GM23248 (cell line): ENCODE measurements around the gene ASIC4. TPM values are rescaled to one million over a fixed set of nuclear protein-coding genes. Genes with fewer than 3 reads are reported as not detected.

Source experiments
- DNase-seq: peaks from one replicate; pipeline ENCODE4 v3.0.0-alpha.2; 2015
- H2AFZ ChIP-seq: fragments of 200-600 bp; sonication (generic); 2 replicates; pipeline ENCODE4 v1.6.1; 2016; ENCODE audit warnings: antibody characterized with exemption
- H3F3A ChIP-seq: fragments of 200-600 bp; sonication (generic); 2 replicates; pipeline ENCODE4 v1.6.1; 2016; ENCODE audit warnings: mild to moderate bottlenecking, antibody characterized with exemption, mixed run types; ENCODE audit not compliant: insufficient read depth
- H3K27ac ChIP-seq: fragments of 200-600 bp; sonication (generic); 2 replicates; pipeline ENCODE4 v1.5.1; 2016; ENCODE audit warnings: mild to moderate bottlenecking
- H3K27me3 ChIP-seq: fragments of 200-600 bp; sonication (generic); replicated peaks from 2 replicates; pipeline ENCODE4 v1.6.1; 2016; ENCODE audit warnings: mild to moderate bottlenecking; ENCODE audit not compliant: insufficient read depth
- H3K36me3 ChIP-seq: fragments of 200-600 bp; sonication (generic); 2 replicates; pipeline ENCODE4 v1.6.1; 2016; ENCODE audit warnings: low read depth, mild to moderate bottlenecking
- H3K4me1 ChIP-seq: fragments of 200-600 bp; sonication (generic); 2 replicates; pipeline ENCODE4 v1.6.1; 2016; ENCODE audit warnings: mild to moderate bottlenecking; ENCODE audit not compliant: insufficient read depth
- H3K4me2 ChIP-seq: fragments of 200-600 bp; sonication (generic); one replicate; pipeline ENCODE4 v1.6.1; 2016; ENCODE audit warnings: mild to moderate bottlenecking; ENCODE audit not compliant: unreplicated experiment
- H3K4me3 ChIP-seq: fragments of 200-600 bp; sonication (generic); 2 replicates; pipeline ENCODE4 v1.5.1; 2016; ENCODE audit warnings: mild to moderate bottlenecking
- H3K79me2 ChIP-seq: fragments of 200-600 bp; sonication (generic); 2 replicates; pipeline ENCODE4 v1.6.1; 2016; ENCODE audit warnings: mild to moderate bottlenecking; ENCODE audit not compliant: insufficient read depth
- H3K9ac ChIP-seq: fragments of 200-600 bp; sonication (generic); 2 replicates; pipeline ENCODE4 v1.6.1; 2016; ENCODE audit warnings: mild to moderate bottlenecking
- H3K9me2 ChIP-seq: fragments of 200-600 bp; sonication (generic); 2 replicates; pipeline ENCODE4 v1.6.1; 2016; ENCODE audit warnings: mixed run types, mild to moderate bottlenecking, moderate library complexity; ENCODE audit not compliant: insufficient read depth
- H3K9me3 ChIP-seq: fragments of 200-600 bp; sonication (generic); one replicate; pipeline ENCODE4 v1.6.1; 2017; ENCODE audit warnings: low read depth
- H4K20me1 ChIP-seq: fragments of 200-600 bp; sonication (generic); 2 replicates; pipeline ENCODE4 v1.6.0; 2016; ENCODE audit not compliant: insufficient read depth
- EZH2 ChIP-seq: fragments of 200-600 bp; sonication (generic); IDR thresholded peaks from 2 replicates; pipeline ENCODE4 v1.6.1; 2018; ENCODE audit warnings: antibody characterized with exemption, mild to moderate bottlenecking; ENCODE audit not compliant: insufficient read depth, poor library complexity, severe bottlenecking
- EZH2phosphoT487 ChIP-seq: fragments of 200-600 bp; sonication (generic); IDR thresholded peaks from 2 replicates; pipeline ENCODE4 v1.6.1; 2018; ENCODE audit warnings: antibody characterized with exemption, moderate library complexity, mild to moderate bottlenecking, low read depth; ENCODE audit not compliant: insufficient read depth
- WGBS, 2 experiments: methylation state at CpG; one replicate each; pipeline ENCODE4 v1.1.6; 2015 to 2017; ENCODE audit warnings: low lambda C conversion rate in 2 of 2, low coverage in 1 of 2; ENCODE audit errors: missing lambda C conversion rate in 2 of 2; 5-methylcytosine and 5-hydroxymethylcytosine counted together
- in situ Hi-C: fragments of 300-500 bp; cut with MboI; formaldehyde crosslinking; loops from 2 replicates; pipeline ENCODE4 v1.15.0; 2020
- polyA plus RNA-seq: library from polyadenylated mRNA; unstranded; fragments of >200 nt; fragmentation: Nextera tagmentation; extraction: Ambion mirVana; gene quantifications from 2 replicates; pipeline ENCODE4 v1.2.1, GENCODE V29; 2016
- total RNA-seq: library from RNA; depleted of rRNA; stranded (reverse); fragments of >200 nt; shearing (Covaris generic); gene quantifications from 2 replicates; pipeline ENCODE4 v1.2.3, GENCODE V29; 2014

ASIC4 gene
- total and polyA plus RNA-seq, 2 experiments from 2014 or later: 0.43 TPM; not detected in 1

GRCh38 chr2:219536967-219537366, 22.7 kb downstream of the ASIC4 start:
- Histone ChIP-seq H3K4me2 (no peak overlapping the region), H3K27ac (no peak overlapping the region), H3K4me1 (no peaks in the 10 kb centered on the region), H3K27me3 (no peaks in the 10 kb centered on the region), H3F3A (peaks cover under 1% of the 10 kb centered on the region; the same call in 1 of the 2 replicates), H3K9me3 (no peaks in the 10 kb centered on the region), H2AFZ (no peak overlapping the region), H3K4me3 (no peak overlapping the region), H3K79me2 (peaks cover 27% of the 10 kb centered on the region), H3K36me3 (peaks cover 11% of the 10 kb centered on the region; the same call in 1 of the 2 replicates), H3K9ac (no peak overlapping the region), H3K9me2 (no peaks in the 10 kb centered on the region), H4K20me1 (no peaks in the 10 kb centered on the region)
- TF ChIP-seq EZH2phosphoT487: no peak
- no peak for TF ChIP-seq EZH2
- WGBS, 2 experiments: 51 to 55% methylated on average over 8 to 9 of the region's 9 CpGs
- in situ Hi-C loops: no loop called here
- DNase-seq: no peak

GRCh38 chr2:219537657-219538488, 23.6 kb downstream of the ASIC4 start:
- in situ Hi-C loops: no loop called here
- WGBS, 2 experiments: 63 to 64% methylated on average over 12 to 14 of the region's 15 CpGs

GRCh38 chr2:219538504-219538951, 24.2 kb downstream of the ASIC4 start:
- Histone ChIP-seq H3K27ac (no peak overlapping the region), H4K20me1 (no peaks in the 10 kb centered on the region), H3K27me3 (no peaks in the 10 kb centered on the region)

More at GRCh38 chr2:219537657-219538488, 23.6 kb downstream of the ASIC4 start:
- DNase-seq: no peak
- H3K27me3 ChIP-seq: no peaks in the 10 kb centered on the region
- no peaks in the 10 kb centered on the region for H3K4me1 ChIP-seq
- H4K20me1 ChIP-seq: no peaks in the 10 kb centered on the region
- no peak overlapping the region for H3K4me2 ChIP-seq
- no peak overlapping the region for H3K4me3 ChIP-seq
- H3F3A ChIP-seq: peaks cover 9% of the 10 kb centered on the region
- no peaks in the 10 kb centered on the region for H3K9me3 ChIP-seq
- no peak overlapping the region for H3K27ac ChIP-seq
- no peaks in the 10 kb centered on the region for H3K9me2 ChIP-seq
- H3K36me3 ChIP-seq: peaks cover 11% of the 10 kb centered on the region; the same call in 1 of the 2 replicates
- no peak overlapping the region for H3K9ac ChIP-seq
- H3K79me2 ChIP-seq: peaks cover 35% of the 10 kb centered on the region
- H2AFZ ChIP-seq: no peak overlapping the region
- TF ChIP-seq EZH2 (no peak), EZH2phosphoT487 (no peak)

GRCh38 chr2:219538956-219539788, 24.9 kb downstream of the ASIC4 start:
- H3K27ac ChIP-seq: no peak overlapping the region
- H3K36me3 ChIP-seq: peaks cover 11% of the 10 kb centered on the region; the same call in 1 of the 2 replicates
- no peaks in the 10 kb centered on the region for H3K9me3 ChIP-seq
- H3K4me3 ChIP-seq: no peak overlapping the region
- no peak overlapping the region for H3K9ac ChIP-seq
- no peak overlapping the region for H2AFZ ChIP-seq
- peaks cover 9% of the 10 kb centered on the region for H3F3A ChIP-seq
- peaks cover 35% of the 10 kb centered on the region for H3K79me2 ChIP-seq
- no peak for DNase-seq
- H3K9me2 ChIP-seq: no peaks in the 10 kb centered on the region
- TF ChIP-seq EZH2phosphoT487 (no peak), EZH2 (no peak)
- no peaks in the 10 kb centered on the region for H4K20me1 ChIP-seq
- H3K4me1 ChIP-seq: no peaks in the 10 kb centered on the region
- no peaks in the 10 kb centered on the region for H3K27me3 ChIP-seq
- in situ Hi-C loops: no loop called here
- H3K4me2 ChIP-seq: no peak overlapping the region
- WGBS, 2 experiments: 86 to 89% methylated on average over 31 to 32 of the region's 32 CpGs

More at GRCh38 chr2:219538504-219538951, 24.2 kb downstream of the ASIC4 start:
- H3F3A ChIP-seq: peaks cover 9% of the 10 kb centered on the region
- no peak overlapping the region for H3K4me2 ChIP-seq
- no peak overlapping the region for H2AFZ ChIP-seq
- H3K4me3 ChIP-seq: no peak overlapping the region
- H3K79me2 ChIP-seq: peaks cover 35% of the 10 kb centered on the region
- WGBS, 2 experiments: 80 to 85% methylated on average over 6 of the region's 6 CpGs
- no peaks in the 10 kb centered on the region for H3K4me1 ChIP-seq
- TF ChIP-seq EZH2 (no peak), EZH2phosphoT487 (no peak)
- DNase-seq: no peak
- no peak overlapping the region for H3K9ac ChIP-seq
- in situ Hi-C loops: no loop called here
- H3K9me3 ChIP-seq: no peaks in the 10 kb centered on the region
- peaks cover 11% of the 10 kb centered on the region; the same call in 1 of the 2 replicates for H3K36me3 ChIP-seq
- no peaks in the 10 kb centered on the region for H3K9me2 ChIP-seq
